GM18498 (cell line): ENCODE measurements around the gene GPC6.

Experiments used
- ATAC-seq: cut with Tn5 transposase; IDR thresholded peaks from one replicate; pipeline ENCODE4 v1.9.1; 2021; ENCODE audit warnings: mild to moderate bottlenecking, moderate library complexity; ENCODE audit not compliant: unreplicated experiment

GPC6 gene

GRCh38 chr13:93726173-93726957 is 499.8 kb downstream of the GPC6 start:
- no peak for ATAC-seq

- no peak for ATAC-seq
These were observed 500.9 kb downstream of the GPC6 start for GRCh38 chr13:93727211-93728141.

GRCh38 chr13:93729383-93729782 is 502.8 kb downstream of the GPC6 start:
- no peak for ATAC-seq

GRCh38 chr13:93730780-93731179 is 504.2 kb downstream of the GPC6 start:
- no peak for ATAC-seq

- ATAC-seq: no peak
These were observed 505.6 kb downstream of the GPC6 start for GRCh38 chr13:93732186-93732585.

GRCh38 chr13:93736081-93736480 is 509.5 kb downstream of the GPC6 start:
- no peak for ATAC-seq

- no peak for ATAC-seq
These were observed 510.3 kb downstream of the GPC6 start for GRCh38 chr13:93736909-93737308.

- no peak for ATAC-seq
These were observed 513.7 kb downstream of the GPC6 start for GRCh38 chr13:93740334-93740733.

GRCh38 chr13:93744033-93744432 is 517.4 kb downstream of the GPC6 start:
- no peak for ATAC-seq

GRCh38 chr13:93744886-93745285 is 518.3 kb downstream of the GPC6 start:
- ATAC-seq: no peak

GRCh38 chr13:93745884-93746283 is 519.3 kb downstream of the GPC6 start:
- ATAC-seq: no peak

- no peak for ATAC-seq
These were observed 520.0 kb downstream of the GPC6 start for GRCh38 chr13:93746589-93746988.

GRCh38 chr13:93750676-93751075 is 524.1 kb downstream of the GPC6 start:
- no peak for ATAC-seq

- no peak for ATAC-seq
These were observed 524.5 kb downstream of the GPC6 start for GRCh38 chr13:93751117-93751516.

GRCh38 chr13:93752541-93752940 is 525.9 kb downstream of the GPC6 start:
- ATAC-seq: no peak

- no peak for ATAC-seq
These were observed 527.0 kb downstream of the GPC6 start for GRCh38 chr13:93753639-93754038.

GRCh38 chr13:93755341-93755740 is 528.7 kb downstream of the GPC6 start:
- no peak for ATAC-seq

GRCh38 chr13:93758575-93758974 is 532.0 kb downstream of the GPC6 start:
- no peak for ATAC-seq

GRCh38 chr13:93762708-93763426 is 536.3 kb downstream of the GPC6 start:
- ATAC-seq: no peak

- ATAC-seq: no peak
These were observed 538.5 kb downstream of the GPC6 start for GRCh38 chr13:93765062-93765461.

GRCh38 chr13:93765811-93766210 is 539.2 kb downstream of the GPC6 start:
- no peak for ATAC-seq
